Fibroblast of lung (primary cell): ENCODE measurements around the gene LMF1.

Experiments used
- EZH2 ChIP-seq: IDR thresholded peaks from 2 replicates; pipeline ENCODE4 v1.5.1; 2012; ENCODE audit warnings: low read length, control low read depth, mild to moderate bottlenecking; ENCODE audit errors: missing control alignments
- TF ChIP-seq, protein P1 (sequence below), 2 donors: IDR thresholded peaks in 1 of 2; conservative IDR thresholded peaks in 1 of 2; 1 replicate in 1 of 2; 2 replicates in 1 of 2; pipeline ENCODE4 v1.5.1; 2011 to 2012; ENCODE audit warnings: low read length in 2 of 2, control low read depth in 1 of 2, inconsistent platforms in 1 of 2, low read depth in 1 of 2, mild to moderate bottlenecking in 1 of 2

- TF ChIP-seq, protein P1, sequence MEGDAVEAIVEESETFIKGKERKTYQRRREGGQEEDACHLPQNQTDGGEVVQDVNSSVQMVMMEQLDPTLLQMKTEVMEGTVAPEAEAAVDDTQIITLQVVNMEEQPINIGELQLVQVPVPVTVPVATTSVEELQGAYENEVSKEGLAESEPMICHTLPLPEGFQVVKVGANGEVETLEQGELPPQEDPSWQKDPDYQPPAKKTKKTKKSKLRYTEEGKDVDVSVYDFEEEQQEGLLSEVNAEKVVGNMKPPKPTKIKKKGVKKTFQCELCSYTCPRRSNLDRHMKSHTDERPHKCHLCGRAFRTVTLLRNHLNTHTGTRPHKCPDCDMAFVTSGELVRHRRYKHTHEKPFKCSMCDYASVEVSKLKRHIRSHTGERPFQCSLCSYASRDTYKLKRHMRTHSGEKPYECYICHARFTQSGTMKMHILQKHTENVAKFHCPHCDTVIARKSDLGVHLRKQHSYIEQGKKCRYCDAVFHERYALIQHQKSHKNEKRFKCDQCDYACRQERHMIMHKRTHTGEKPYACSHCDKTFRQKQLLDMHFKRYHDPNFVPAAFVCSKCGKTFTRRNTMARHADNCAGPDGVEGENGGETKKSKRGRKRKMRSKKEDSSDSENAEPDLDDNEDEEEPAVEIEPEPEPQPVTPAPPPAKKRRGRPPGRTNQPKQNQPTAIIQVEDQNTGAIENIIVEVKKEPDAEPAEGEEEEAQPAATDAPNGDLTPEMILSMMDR (conservative IDR thresholded peaks at IDR 0.05 in 1 of 2, IDR thresholded peaks at IDR 0.05 in 1 of 2; ENCODE audit: low read depth in 1 of 2, low read length in 2 of 2), result no peak
- no peak for TF ChIP-seq EZH2
Observed at GRCh38 chr16:1014221-1014620, 43.4 kb upstream of the LMF1 start.
